ENCODE results near the gene KRT5.

DNA sequence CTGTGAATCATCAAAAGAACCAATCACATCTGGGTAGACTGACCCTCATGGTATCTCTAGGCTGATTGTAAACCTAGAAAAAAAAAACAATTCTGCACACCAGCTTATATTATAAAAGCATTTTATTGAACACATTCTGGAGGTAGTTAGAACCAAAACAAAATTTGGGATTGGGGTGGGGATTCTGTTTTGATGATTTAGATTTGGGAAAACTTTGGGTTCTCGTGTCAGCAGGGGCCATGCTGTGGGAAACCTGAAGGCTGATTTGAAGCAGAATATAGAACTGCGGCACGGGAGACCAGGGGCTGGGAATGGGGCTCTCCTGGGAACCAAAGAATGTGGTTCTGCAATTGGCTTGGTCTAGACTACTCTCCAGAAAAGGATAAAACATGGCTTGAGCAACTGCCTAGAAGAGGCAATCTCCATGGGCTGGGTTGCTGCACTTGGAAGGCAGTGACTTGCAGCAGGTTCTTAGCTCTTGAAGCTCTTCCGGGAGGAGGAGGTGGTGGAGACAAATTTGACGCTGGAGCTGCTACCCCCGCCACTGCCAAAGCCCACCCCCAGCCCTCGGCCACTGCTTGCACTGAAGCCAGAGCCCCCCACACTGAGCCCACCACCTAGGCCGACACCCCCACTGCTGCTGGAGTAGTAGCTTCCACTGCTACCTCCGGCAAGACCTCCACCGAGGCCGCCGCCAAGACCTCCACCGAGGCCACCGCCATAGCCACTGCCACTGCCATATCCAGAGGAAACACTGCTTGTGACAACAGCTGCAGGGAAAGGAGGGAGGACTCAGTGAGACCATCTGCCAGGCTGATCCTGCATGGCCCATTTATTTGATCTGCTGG lies 5.5 kb downstream of the KRT5 start:
- TF ChIP-seq, protein P1, sequence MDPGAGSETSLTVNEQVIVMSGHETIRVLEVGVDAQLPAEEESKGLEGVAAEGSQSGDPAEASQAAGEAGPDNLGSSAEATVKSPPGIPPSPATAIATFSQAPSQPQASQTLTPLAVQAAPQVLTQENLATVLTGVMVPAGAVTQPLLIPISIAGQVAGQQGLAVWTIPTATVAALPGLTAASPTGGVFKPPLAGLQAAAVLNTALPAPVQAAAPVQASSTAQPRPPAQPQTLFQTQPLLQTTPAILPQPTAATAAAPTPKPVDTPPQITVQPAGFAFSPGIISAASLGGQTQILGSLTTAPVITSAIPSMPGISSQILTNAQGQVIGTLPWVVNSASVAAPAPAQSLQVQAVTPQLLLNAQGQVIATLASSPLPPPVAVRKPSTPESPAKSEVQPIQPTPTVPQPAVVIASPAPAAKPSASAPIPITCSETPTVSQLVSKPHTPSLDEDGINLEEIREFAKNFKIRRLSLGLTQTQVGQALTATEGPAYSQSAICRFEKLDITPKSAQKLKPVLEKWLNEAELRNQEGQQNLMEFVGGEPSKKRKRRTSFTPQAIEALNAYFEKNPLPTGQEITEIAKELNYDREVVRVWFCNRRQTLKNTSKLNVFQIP (CRISPR knock-in tag; IDR thresholded peaks at IDR 0.05; ENCODE audit: borderline replicate concordance, low read depth), result no peak
- TF ChIP-seq, protein P2, sequence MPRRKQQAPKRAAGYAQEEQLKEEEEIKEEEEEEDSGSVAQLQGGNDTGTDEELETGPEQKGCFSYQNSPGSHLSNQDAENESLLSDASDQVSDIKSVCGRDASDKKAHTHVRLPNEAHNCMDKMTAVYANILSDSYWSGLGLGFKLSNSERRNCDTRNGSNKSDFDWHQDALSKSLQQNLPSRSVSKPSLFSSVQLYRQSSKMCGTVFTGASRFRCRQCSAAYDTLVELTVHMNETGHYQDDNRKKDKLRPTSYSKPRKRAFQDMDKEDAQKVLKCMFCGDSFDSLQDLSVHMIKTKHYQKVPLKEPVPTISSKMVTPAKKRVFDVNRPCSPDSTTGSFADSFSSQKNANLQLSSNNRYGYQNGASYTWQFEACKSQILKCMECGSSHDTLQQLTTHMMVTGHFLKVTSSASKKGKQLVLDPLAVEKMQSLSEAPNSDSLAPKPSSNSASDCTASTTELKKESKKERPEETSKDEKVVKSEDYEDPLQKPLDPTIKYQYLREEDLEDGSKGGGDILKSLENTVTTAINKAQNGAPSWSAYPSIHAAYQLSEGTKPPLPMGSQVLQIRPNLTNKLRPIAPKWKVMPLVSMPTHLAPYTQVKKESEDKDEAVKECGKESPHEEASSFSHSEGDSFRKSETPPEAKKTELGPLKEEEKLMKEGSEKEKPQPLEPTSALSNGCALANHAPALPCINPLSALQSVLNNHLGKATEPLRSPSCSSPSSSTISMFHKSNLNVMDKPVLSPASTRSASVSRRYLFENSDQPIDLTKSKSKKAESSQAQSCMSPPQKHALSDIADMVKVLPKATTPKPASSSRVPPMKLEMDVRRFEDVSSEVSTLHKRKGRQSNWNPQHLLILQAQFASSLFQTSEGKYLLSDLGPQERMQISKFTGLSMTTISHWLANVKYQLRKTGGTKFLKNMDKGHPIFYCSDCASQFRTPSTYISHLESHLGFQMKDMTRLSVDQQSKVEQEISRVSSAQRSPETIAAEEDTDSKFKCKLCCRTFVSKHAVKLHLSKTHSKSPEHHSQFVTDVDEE (CRISPR knock-in tag; IDR thresholded peaks at IDR 0.05), result no peak
- TF ChIP-seq ZNF565 (CRISPR knock-in tag; conservative IDR thresholded peaks at IDR 0.05; ENCODE audit: low read depth), result no peak
- TF ChIP-seq ZFP3 (CRISPR knock-in tag; IDR thresholded peaks at IDR 0.05), result no peak
- no peak for TF ChIP-seq GLIS3 (CRISPR knock-in tag; IDR thresholded peaks at IDR 0.05)
- TF ChIP-seq, protein P3, sequence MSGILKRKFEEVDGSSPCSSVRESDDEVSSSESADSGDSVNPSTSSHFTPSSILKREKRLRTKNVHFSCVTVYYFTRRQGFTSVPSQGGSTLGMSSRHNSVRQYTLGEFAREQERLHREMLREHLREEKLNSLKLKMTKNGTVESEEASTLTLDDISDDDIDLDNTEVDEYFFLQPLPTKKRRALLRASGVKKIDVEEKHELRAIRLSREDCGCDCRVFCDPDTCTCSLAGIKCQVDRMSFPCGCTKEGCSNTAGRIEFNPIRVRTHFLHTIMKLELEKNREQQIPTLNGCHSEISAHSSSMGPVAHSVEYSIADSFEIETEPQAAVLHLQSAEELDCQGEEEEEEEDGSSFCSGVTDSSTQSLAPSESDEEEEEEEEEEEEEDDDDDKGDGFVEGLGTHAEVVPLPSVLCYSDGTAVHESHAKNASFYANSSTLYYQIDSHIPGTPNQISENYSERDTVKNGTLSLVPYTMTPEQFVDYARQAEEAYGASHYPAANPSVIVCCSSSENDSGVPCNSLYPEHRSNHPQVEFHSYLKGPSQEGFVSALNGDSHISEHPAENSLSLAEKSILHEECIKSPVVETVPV (CRISPR knock-in tag; IDR thresholded peaks at IDR 0.05), result no peak
- no peak for TF ChIP-seq ZC3H10 (CRISPR knock-in tag; IDR thresholded peaks at IDR 0.05)
- TF ChIP-seq ISL1 (CRISPR knock-in tag; IDR thresholded peaks at IDR 0.05), result no peak
- TF ChIP-seq, protein P4, sequence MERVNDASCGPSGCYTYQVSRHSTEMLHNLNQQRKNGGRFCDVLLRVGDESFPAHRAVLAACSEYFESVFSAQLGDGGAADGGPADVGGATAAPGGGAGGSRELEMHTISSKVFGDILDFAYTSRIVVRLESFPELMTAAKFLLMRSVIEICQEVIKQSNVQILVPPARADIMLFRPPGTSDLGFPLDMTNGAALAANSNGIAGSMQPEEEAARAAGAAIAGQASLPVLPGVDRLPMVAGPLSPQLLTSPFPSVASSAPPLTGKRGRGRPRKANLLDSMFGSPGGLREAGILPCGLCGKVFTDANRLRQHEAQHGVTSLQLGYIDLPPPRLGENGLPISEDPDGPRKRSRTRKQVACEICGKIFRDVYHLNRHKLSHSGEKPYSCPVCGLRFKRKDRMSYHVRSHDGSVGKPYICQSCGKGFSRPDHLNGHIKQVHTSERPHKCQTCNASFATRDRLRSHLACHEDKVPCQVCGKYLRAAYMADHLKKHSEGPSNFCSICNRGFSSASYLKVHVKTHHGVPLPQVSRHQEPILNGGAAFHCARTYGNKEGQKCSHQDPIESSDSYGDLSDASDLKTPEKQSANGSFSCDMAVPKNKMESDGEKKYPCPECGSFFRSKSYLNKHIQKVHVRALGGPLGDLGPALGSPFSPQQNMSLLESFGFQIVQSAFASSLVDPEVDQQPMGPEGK (CRISPR knock-in tag; IDR thresholded peaks at IDR 0.05; ENCODE audit: borderline replicate concordance), result no peak
- no peak for TF ChIP-seq PPARA (CRISPR knock-in tag; IDR thresholded peaks at IDR 0.05; ENCODE audit: borderline replicate concordance)
- TF ChIP-seq ZNF70 (CRISPR knock-in tag; IDR thresholded peaks at IDR 0.05), result no peak
- no peak for TF ChIP-seq ZFP30 (CRISPR knock-in tag; IDR thresholded peaks at IDR 0.05)
- no peak for TF ChIP-seq BACH2 (CRISPR knock-in tag; IDR thresholded peaks at IDR 0.05; ENCODE audit: borderline replicate concordance)
- TF ChIP-seq RARB (CRISPR knock-in tag; IDR thresholded peaks at IDR 0.05), result no peak

All from SK-N-SH treated with all-trans-retinoic acid at 6 μM for 48 hours (cell line).